ENCODE data around the gene CAPN15. TPM values are rescaled to one million over a fixed set of nuclear protein-coding genes. Genes with fewer than 3 reads are reported as not detected.

CAPN15 gene
- total and polyA plus RNA-seq, 3 donors from 2014 or later: 48.0 to 115 (median 108) TPM

GRCh38 chr16:529012-529575 is 1.6 kb downstream of the CAPN15 start:
- TF ChIP-seq, protein P1, sequence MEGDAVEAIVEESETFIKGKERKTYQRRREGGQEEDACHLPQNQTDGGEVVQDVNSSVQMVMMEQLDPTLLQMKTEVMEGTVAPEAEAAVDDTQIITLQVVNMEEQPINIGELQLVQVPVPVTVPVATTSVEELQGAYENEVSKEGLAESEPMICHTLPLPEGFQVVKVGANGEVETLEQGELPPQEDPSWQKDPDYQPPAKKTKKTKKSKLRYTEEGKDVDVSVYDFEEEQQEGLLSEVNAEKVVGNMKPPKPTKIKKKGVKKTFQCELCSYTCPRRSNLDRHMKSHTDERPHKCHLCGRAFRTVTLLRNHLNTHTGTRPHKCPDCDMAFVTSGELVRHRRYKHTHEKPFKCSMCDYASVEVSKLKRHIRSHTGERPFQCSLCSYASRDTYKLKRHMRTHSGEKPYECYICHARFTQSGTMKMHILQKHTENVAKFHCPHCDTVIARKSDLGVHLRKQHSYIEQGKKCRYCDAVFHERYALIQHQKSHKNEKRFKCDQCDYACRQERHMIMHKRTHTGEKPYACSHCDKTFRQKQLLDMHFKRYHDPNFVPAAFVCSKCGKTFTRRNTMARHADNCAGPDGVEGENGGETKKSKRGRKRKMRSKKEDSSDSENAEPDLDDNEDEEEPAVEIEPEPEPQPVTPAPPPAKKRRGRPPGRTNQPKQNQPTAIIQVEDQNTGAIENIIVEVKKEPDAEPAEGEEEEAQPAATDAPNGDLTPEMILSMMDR (IDR thresholded peaks at IDR 0.05): no peak
- no peak for TF ChIP-seq POLR2A (IDR thresholded peaks at IDR 0.05)
- WGBS, 2 donors: 33 to 47% methylated on average over 10 to 12 of the region's 12 CpGs
- Histone ChIP-seq H3K4me3 (peak overlapping the region in 1 of 2 donors; percentile 73), H3K27ac (peak overlapping the region in 1 of 2 donors; percentile 98), H3K4me1 (peaks cover 36% of the 10 kb centered on the region), H3K36me3 (ENCODE audit: low read depth, missing control alignments) (no peaks in the 10 kb centered on the region), H3K27me3 (no peaks in the 10 kb centered on the region), H3K9me3 (no peaks in the 10 kb centered on the region)
- no peak for DNase-seq
- intact Hi-C loops (cut with DNase I; ENCODE audit: low total_unique reads): no loop called here

DNA sequence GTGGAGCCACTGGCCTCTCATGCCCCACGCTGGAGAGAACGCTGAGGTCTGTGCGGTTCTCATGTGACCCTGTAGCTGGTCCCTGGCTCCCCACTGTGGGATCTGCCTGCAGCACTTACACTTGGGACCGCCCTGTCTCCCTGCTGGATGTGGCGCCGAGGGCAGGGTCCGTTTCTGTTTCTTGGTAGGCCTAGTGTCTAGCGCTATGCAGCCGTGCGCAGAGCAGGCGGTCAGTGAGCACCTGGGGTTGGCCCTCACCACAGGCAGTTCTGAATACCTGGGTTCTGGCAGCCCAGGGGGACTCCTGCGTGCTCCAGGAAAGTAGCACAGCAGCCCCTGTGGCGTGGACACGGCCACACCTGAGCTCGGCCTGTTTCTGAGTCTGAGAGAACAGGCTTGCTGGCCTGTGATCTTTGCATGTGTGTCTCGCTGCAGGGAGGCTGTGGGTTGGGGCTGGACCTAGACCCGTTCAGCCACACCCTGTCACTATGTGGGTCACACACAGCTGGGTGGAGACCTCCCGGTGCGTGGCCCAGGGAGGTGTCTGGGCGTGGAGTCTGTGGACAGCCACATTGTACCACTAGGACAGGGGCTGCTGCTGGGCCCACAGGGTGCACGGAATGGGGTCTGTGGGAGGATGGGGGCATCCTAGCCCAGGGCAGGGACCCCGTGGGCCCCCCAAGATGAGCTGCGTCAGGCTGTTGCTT is 2.8 kb downstream of the CAPN15 start:
- intact Hi-C loops (cut with DNase I; ENCODE audit: low total_unique reads): no loop called here
- TF ChIP-seq, protein P1 (IDR thresholded peaks at IDR 0.05): no peak
- TF ChIP-seq POLR2A (IDR thresholded peaks at IDR 0.05): no peak
- no peak for DNase-seq
- Histone ChIP-seq H3K4me1 (peaks cover 41% of the 10 kb centered on the region), H3K4me3 (no peak overlapping the region), H3K27ac (no peak overlapping the region), H3K9me3 (no peaks in the 10 kb centered on the region), H3K27me3 (no peaks in the 10 kb centered on the region), H3K36me3 (ENCODE audit: low read depth, missing control alignments) (no peaks in the 10 kb centered on the region)
- WGBS, 2 donors: 90 to 96% methylated on average over 13 to 23 of the region's 23 CpGs

DNA sequence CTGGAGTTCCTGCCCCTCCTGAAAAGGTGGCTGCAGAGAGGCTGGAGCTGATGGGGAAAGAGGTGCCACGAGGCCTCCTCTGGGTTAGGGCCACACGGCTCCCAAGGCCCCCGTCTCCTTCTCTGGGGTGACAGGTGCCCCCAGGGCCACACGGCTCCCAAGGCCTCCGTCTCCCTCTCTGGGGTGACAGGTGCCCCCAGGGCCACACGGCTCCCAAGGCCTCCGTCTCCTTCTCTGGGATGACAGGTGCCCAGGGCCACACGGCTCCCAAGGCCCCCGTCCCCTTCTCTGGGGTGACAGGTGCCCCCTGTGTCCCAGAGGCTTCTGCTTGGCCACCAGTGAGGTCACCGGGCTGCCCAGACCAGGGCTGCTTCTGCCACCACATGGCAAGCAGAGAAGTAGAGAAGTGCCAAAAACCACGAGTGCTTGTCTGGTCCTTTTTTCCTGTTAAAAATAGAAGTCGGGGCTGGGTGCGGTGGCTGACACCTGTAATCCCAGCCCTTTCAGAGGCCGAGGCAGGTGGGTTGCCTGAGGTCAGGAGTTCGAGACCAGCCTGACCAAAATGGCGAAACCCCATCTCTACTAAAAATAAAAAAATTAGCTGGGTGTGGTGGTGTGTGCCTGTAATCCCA is 4.1 kb downstream of the CAPN15 start:
- intact Hi-C loops (cut with DNase I; ENCODE audit: low total_unique reads): no loop called here
- Histone ChIP-seq H3K4me3 (no peak overlapping the region), H3K27ac (no peak overlapping the region), H3K27me3 (no peaks in the 10 kb centered on the region), H3K36me3 (ENCODE audit: low read depth, missing control alignments) (no peaks in the 10 kb centered on the region), H3K4me1 (peaks cover 30% of the 10 kb centered on the region), H3K9me3 (no peaks in the 10 kb centered on the region)
- no peak for DNase-seq
- TF ChIP-seq, protein P1 (IDR thresholded peaks at IDR 0.05): no peak
- TF ChIP-seq POLR2A (IDR thresholded peaks at IDR 0.05): no peak
- 90 to 96% methylated on average over 15 to 16 of the region's 16 CpGs for WGBS, 2 donors

- DNase-seq: peak; percentile 70
- TF ChIP-seq, protein P1 (IDR thresholded peaks at IDR 0.05): no peak
- TF ChIP-seq POLR2A (IDR thresholded peaks at IDR 0.05): no peak
- WGBS, 2 donors: 38 to 64% methylated on average over 13 to 27 of the region's 30 CpGs
- Histone ChIP-seq H3K9me3 (no peaks in the 10 kb centered on the region), H3K4me3 (no peak overlapping the region), H3K27ac (no peak overlapping the region), H3K27me3 (no peaks in the 10 kb centered on the region), H3K4me1 (peaks cover 28% of the 10 kb centered on the region), H3K36me3 (ENCODE audit: low read depth, missing control alignments) (no peaks in the 10 kb centered on the region)
- intact Hi-C loops (cut with DNase I; ENCODE audit: low total_unique reads): no loop called here
Measured at GRCh38 chr16:533391-534123, 6.0 kb downstream of the CAPN15 start.

All from testis (tissue), 3 donors.